Mucosa of descending colon (tissue), 3 donors: ENCODE data around the gene GYPA. TPM values are rescaled to one million over a fixed set of nuclear protein-coding genes. Genes with fewer than 3 reads are reported as not detected.
"Not testable (repeated sequence)": the region's sequence is repeated elsewhere in the genome, so short reads cannot be mapped to it uniquely, and the experiment has no call there.

Source experiments
- ATAC-seq: fragments of 200-7000 bp; cut with Tn5 transposase; one replicate; pipeline ENCODE4 v1.9.1; 2020; ENCODE audit warnings: mild to moderate bottlenecking, moderate library complexity
- DNase-seq, 3 donors: peaks; one replicate each; pipeline ENCODE4 v3.0.0-alpha.2; 2020
- H3K36me3 ChIP-seq: fragments of 200-600 bp; one replicate; pipeline ENCODE4 v1.8.0; 2021; ENCODE audit warnings: low read depth, mild to moderate bottlenecking
- H3K4me1 ChIP-seq: fragments of 200-600 bp; one replicate; pipeline ENCODE4 v1.8.0; 2021; ENCODE audit warnings: low read depth, mild to moderate bottlenecking
- H3K4me3 ChIP-seq: fragments of 200-600 bp; one replicate; pipeline ENCODE4 v1.8.0; 2021; ENCODE audit warnings: mild to moderate bottlenecking
- H3K9me3 ChIP-seq: fragments of 200-600 bp; one replicate; pipeline ENCODE4 v1.8.0; 2021; ENCODE audit warnings: mild to moderate bottlenecking
- intact Hi-C, 2 donors: fragments of 100-400 bp; cut with DNase I in 1 of 2; cut with micrococcal nuclease in 1 of 2; formaldehyde crosslinking; loops; one replicate each; pipeline versions ENCODE4 v1.11.0 to v1.11.1; 2022; cut with DNase I, micrococcal nuclease
- total RNA-seq, 3 donors: library from RNA; stranded (reverse); fragmentation: NEBNext Ultra II Directional in 2 of 3; extraction: Animal tissue kit (Norgen Biotek cat#: 25700) in 2 of 3; gene quantifications; one replicate each; pipeline versions ENCODE4 v1.2.1 to v1.2.4, GENCODE V29; 2021 to 2023
- TF ChIP-seq, protein P1 (sequence below): fragments of 200-600 bp; IDR thresholded peaks from one replicate; pipeline ENCODE4 v1.8.0; 2022; ENCODE audit warnings: antibody characterized with exemption, mild to moderate bottlenecking
- donor health status: DM: no; HTN: no; CAD: no; lungs with moderate emphysema.
- donor health status: DM: no; HTN: no; CAD: no.
- donor health status: DM: no; HTN: yes; CAD: no.

Gene GYPA
- total RNA-seq, 3 donors from 2014 or later, result not detected

DNA sequence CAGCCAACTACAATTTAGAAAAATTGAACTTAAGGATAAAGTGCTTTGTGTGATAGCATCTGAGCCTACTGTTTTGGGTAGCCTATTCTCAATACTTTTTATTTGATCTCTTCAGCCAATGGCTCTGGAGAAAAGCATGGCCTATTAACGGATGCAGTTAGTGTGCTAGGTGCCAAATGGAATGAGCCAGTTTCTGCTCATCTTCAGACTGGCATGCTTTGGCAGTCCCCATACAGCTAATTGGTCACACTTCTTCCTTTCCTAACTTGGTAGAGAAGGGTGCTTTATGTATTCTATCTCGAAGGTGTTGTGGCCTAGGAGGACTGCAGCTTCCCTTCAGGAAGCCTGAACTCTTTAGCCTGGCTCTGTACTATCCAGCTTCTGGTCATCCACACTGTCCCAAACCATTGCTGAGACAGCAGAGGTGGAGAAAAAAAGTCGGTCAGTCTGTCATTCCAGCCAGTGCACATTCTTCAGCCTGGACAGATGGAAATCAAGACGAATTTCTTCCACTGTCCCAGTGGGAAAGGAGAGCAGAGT lies 11.1 kb downstream of the GYPA start:
- H3K4me3 ChIP-seq, intact Hi-C loops, H3K36me3 ChIP-seq, H3K4me1 ChIP-seq, H3K9me3 ChIP-seq, DNase-seq, ATAC-seq: not testable (repeated sequence)

DNA sequence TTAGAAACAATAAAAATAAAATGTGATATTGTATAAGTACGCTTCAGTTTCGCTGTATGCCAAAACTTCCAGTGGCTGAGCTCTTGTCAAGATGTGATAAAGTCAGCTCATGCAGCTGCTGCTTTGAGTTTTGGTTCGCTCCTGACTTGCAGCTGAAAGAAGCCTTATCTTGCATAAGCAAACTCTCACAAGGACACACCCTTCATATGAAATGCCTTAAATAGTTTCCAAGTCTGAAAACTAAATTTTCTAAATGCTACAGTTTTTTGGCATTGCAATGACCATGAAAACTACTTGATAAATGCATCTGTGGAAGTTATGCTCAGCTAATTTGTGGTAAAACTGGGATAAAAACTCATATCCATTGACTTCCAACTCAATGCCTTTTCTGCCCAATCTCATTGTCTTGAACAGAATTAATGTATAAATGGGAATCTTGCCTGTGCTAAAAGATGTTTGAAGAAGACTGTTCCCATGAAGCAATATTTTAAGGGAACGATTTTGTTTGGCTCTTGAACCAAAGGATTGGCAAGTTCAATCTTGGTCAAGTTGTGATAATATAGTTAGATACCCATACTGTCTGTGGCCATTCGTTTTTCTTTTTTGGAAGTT lies 11.7 kb downstream of the GYPA start:
- intact Hi-C loops, H3K36me3 ChIP-seq, H3K4me1 ChIP-seq, ATAC-seq, DNase-seq, H3K4me3 ChIP-seq, H3K9me3 ChIP-seq: not testable (repeated sequence)

DNA sequence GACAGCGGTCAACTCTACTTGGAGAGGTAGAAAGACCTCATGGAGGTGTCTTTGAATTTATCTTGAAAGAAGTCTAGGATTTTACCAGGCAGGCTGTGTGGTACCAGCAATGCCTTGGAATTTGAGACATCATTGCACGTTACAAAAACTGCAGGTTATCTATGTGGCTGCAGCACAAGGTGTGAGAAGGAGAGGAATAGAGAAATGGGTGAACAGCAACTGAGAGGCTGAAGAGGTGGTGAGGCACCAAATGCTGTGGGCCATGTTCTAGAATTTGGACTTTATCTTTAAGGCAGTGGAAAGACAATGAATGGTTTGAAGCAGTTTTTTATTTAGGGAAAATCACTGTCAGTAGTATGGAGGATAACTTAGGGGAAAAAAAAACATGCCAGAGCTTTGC lies 15.4 kb downstream of the GYPA start:
- ATAC-seq, H3K36me3 ChIP-seq, H3K9me3 ChIP-seq, intact Hi-C loops, H3K4me3 ChIP-seq, H3K4me1 ChIP-seq, DNase-seq: not testable (repeated sequence)

DNA sequence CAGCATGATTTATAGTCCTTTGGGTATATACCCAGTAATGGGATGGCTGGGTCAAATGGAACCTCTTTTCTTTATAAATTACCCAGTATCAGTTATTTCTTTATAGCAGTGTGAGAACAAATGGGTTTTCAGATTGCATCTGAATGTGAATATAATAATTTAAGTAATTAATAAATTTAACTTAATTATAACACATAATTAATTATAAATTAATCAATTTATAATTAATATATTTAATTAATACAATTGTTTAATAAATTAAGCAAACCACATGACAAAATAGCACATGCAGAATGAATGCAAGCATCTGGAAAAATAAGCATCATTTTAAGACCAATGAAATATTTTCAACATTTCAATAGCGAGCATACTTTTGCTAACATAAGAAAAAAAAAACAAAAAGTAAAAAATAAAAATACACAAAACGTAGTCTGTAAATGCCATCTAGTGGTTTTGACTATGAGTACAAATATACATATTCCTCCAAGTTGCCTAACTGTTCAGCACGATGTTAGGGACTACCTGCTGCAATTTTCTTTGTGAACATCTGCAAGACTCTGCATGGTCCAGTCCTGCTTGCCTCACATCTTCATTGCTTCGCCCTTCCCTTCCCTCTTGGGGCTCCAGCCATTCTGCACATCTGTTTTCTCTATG lies 16.4 kb downstream of the GYPA start:
- H3K4me1 ChIP-seq, DNase-seq, H3K36me3 ChIP-seq, H3K9me3 ChIP-seq, H3K4me3 ChIP-seq, ATAC-seq, intact Hi-C loops: not testable (repeated sequence)

DNA sequence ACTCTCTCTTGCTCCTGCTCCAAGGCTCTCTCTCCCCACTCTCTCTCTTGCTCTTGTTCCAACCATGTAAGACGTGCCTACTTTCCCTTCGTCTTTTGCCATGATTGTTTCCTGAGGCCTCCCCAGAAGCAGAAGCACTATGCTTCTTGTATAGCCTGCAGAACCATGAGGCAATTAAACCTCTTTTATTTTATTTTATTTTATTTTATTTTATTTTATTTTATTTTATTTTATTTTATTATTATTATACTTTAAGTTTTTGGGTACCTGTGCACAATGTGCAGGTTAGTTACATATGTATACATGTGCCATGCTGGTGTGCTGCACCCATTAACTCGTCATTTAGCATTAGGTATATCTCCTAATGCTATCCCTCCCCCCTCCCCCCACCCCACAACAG lies 17.2 kb downstream of the GYPA start:
- H3K36me3 ChIP-seq, DNase-seq, intact Hi-C loops, H3K4me1 ChIP-seq, H3K4me3 ChIP-seq, ATAC-seq, H3K9me3 ChIP-seq: not testable (repeated sequence)

DNA sequence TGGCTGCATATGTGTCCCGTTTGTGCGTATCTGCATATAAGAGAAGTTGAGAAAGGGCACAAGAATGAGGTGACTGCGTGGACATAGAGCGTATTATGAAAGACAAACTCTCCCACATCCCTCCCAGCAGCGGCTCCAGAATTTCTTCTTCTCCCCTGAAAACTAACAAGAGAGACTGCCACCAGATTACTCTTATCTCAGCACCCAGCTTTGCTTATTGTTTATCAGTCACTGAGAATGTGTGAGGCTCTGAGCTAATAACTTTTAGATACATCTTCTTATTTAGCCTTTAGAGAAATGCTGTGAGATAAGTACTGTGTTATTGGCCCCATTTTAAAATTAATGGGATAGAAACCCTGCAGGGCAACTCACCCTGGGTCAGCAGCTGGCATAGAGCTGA lies 20.8 kb downstream of the GYPA start:
- H3K36me3 ChIP-seq, H3K9me3 ChIP-seq, H3K4me3 ChIP-seq, ATAC-seq, DNase-seq, intact Hi-C loops, H3K4me1 ChIP-seq: not testable (repeated sequence)

DNA sequence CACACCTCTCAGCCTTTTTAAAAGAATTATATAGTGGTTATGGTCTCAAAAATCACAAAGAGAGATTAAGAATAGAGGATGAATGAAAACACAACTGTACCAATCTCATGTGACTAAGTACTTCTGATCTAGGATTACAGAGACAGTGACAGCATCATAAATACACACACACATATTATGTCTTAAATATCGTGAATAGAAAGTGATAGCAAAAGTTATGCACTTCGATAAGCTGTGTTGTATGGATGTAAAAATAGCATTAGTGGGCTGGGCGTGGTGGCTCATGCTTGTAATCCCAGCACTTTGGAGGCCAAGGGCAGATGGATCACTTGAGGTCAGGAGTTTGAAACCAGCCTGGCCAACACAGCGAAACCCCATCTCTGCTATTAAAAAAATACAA lies 25.0 kb downstream of the GYPA start:
- intact Hi-C loops, result no loop called here
- TF ChIP-seq, protein P1, sequence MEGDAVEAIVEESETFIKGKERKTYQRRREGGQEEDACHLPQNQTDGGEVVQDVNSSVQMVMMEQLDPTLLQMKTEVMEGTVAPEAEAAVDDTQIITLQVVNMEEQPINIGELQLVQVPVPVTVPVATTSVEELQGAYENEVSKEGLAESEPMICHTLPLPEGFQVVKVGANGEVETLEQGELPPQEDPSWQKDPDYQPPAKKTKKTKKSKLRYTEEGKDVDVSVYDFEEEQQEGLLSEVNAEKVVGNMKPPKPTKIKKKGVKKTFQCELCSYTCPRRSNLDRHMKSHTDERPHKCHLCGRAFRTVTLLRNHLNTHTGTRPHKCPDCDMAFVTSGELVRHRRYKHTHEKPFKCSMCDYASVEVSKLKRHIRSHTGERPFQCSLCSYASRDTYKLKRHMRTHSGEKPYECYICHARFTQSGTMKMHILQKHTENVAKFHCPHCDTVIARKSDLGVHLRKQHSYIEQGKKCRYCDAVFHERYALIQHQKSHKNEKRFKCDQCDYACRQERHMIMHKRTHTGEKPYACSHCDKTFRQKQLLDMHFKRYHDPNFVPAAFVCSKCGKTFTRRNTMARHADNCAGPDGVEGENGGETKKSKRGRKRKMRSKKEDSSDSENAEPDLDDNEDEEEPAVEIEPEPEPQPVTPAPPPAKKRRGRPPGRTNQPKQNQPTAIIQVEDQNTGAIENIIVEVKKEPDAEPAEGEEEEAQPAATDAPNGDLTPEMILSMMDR, result no peak
- Histone ChIP-seq H3K36me3 (no peaks in the 10 kb centered on the region), H3K4me1 (no peaks in the 10 kb centered on the region), H3K4me3 (no peak overlapping the region), H3K9me3 (no peaks in the 10 kb centered on the region)
- no peak for ATAC-seq
- DNase-seq, result no peak

DNA sequence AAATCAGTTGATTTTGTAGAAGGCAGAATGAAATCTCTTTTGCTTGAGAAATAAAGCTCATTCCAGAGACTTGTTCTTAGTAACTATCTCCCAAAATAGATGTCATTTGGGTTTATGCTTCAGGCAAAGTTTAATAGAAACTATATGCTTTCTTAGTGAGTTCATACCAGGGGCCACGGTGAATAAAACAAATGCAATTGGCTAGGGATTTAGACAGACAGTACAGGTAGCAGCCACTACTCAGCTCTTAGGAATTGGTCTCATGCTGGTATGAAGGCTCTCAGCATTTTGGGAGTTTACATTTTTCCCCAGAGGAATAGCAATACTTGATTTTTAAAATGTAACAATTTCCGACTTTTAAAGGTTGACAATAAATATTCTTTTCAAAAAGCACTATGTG lies 27.0 kb downstream of the GYPA start:
- Histone ChIP-seq H3K9me3 (no peaks in the 10 kb centered on the region), H3K36me3 (no peaks in the 10 kb centered on the region), H3K4me3 (no peak overlapping the region), H3K4me1 (no peaks in the 10 kb centered on the region)
- no peak for DNase-seq
- TF ChIP-seq, protein P1, result no peak
- no peak for ATAC-seq
- intact Hi-C loops, result no loop called here
